RWPE1 (cell line): ENCODE data around the gene TTLL1.
"Not testable (repeated sequence)": the region's sequence is repeated elsewhere in the genome, so short reads cannot be mapped to it uniquely, and the experiment has no call there.

Experiments used
- CTCF ChIA-PET: fragments of 350-600 bp; sonication (Branson Sonifier 250); formaldehyde crosslinking; extraction: SDS; loops from one replicate; lab custom pipeline; 2021; lab: Yijun Ruan, JAX
- POLR2A ChIA-PET: fragments of 400-600 bp; formaldehyde crosslinking; extraction: SDS; loops from one replicate; lab custom pipeline; 2020; ENCODE audit warnings: antibody characterized with exemption; ENCODE audit not compliant: low non-redundant PET; lab: Yijun Ruan, JAX
- DNase-seq: peaks from one replicate; pipeline ENCODE4 v3.0.0; 2012; ENCODE audit warnings: low spot score
- H3K27ac ChIP-seq: fragments of 450-650 bp; 2 replicates; pipeline ENCODE4 v1.5.1; 2017
- TF ChIP-seq, protein P1 (sequence below): fragments of 450-650 bp; conservative IDR thresholded peaks from 2 replicates; pipeline ENCODE4 v1.5.1; 2017; ENCODE audit warnings: low read depth, mild to moderate bottlenecking

Gene TTLL1

DNA sequence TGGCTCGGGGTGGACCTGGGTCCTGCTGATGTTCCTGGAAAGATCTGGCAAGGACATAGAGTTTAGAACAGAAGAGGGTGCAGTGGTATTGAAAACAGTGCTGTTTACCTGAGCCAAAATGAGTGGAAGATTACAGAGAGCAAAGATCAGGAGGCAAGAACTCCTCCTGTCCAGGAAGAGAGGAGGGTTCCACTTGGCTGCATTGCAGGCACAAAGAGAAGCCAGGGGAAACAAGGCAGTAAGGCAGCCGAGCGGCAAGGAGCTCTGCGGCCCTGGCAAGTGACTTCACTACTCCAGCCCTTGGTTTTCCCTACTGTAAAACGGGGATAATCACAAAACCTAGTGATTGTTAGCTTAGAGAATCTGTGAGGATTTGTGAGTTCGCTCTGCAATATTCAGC, 70.6 kb downstream of the TTLL1 start:
- ChIA-PET POLR2A (no interaction called here), CTCF (no interaction called here)
- peak overlapping the region; percentile 61 for H3K27ac ChIP-seq
- DNase-seq: no peak
- TF ChIP-seq, protein P1, sequence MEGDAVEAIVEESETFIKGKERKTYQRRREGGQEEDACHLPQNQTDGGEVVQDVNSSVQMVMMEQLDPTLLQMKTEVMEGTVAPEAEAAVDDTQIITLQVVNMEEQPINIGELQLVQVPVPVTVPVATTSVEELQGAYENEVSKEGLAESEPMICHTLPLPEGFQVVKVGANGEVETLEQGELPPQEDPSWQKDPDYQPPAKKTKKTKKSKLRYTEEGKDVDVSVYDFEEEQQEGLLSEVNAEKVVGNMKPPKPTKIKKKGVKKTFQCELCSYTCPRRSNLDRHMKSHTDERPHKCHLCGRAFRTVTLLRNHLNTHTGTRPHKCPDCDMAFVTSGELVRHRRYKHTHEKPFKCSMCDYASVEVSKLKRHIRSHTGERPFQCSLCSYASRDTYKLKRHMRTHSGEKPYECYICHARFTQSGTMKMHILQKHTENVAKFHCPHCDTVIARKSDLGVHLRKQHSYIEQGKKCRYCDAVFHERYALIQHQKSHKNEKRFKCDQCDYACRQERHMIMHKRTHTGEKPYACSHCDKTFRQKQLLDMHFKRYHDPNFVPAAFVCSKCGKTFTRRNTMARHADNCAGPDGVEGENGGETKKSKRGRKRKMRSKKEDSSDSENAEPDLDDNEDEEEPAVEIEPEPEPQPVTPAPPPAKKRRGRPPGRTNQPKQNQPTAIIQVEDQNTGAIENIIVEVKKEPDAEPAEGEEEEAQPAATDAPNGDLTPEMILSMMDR: no peak

DNA sequence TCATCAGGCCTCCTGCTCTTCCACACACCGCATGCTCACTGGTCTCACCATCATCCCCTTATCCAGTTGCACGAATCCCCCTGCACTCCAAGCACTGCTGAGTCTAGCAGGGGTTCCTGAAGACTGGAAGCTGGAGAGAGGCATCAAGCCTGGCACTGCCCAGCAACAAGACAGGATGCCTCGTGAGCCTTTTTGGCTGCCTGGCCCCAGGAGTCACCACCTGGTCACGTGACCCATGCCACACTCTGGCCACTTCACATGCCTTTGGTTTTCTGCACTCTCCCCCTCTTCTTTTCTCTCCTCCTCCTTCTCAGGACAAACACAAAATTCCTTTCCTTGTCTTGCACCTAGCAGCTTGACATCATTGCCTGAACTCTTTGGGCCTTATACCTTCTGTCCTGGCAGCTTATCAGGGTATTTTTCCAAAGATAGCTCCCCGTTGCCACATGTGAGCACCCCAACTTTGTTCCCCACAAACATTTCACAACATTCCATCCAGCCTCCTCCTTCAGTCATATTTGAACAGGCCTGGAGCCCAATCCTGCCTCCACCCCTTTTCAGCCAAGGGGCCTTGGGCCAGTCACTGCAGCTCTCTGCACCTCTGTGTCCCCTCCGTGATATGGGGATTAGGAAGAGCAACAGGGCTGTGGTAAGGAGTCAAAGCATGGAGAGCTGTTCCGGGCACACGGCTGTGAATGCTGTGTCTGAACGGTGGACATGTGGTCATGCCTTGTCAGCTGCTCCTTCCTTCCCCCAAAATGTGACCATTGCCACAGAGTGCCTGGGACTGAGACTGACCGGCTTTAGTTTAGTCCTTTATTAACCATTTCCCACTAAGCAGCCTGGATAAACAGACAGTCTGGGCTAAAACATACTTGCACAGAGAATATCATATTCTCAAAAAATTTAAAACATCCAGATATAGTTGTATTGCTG, 71.4 kb downstream of the TTLL1 start:
- ChIA-PET POLR2A (no interaction called here), CTCF (no interaction called here)
- peak overlapping the region; percentile 39 for H3K27ac ChIP-seq
- TF ChIP-seq, protein P1: no peak
- DNase-seq: no peak

DNA sequence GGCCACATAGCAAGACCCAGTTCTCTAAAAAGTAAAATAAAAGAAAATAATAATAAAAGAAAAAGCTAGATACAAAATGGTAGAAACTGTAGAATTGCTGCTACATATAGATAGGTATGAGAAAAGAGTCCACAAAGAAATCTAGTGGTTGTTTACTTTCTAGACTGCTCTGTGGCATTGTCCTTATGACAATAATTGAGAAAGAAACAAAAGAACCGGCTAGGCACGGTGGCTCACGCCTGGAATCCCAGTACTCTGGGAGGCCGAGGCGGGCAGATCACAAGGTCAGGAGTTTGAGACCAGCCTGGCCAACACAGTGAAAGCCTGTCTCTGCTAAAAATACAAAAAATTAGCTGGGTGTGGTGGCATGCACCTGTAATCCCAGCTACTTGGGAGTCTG, 73.0 kb downstream of the TTLL1 start:
- POLR2A ChIA-PET: interaction anchor here (0.7 kb wide), 1 partner anchor 141 kb away, joined by 3 read pairs; no protein-coding TSS in a partner anchor
- CTCF ChIA-PET, H3K27ac ChIP-seq, DNase-seq: not testable (repeated sequence)

DNA sequence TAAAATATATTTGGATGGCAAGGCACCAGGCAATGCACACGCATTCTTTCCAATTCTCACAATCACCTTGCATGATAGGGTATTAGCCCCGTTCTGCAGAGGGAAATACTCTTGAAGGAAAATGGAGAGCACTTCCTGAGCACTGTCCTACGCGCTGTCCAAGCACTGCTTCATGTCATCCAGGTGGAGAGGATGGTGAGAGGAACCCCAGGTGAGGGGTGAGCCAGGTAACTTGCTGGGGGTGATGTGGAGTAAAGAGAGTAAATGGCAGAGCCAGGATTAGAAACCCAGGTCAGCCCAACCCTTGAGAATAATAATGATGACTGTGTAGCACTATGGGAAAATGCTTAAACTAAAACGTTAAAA, 73.5 kb downstream of the TTLL1 start:
- CTCF ChIA-PET: no interaction called here

DNA sequence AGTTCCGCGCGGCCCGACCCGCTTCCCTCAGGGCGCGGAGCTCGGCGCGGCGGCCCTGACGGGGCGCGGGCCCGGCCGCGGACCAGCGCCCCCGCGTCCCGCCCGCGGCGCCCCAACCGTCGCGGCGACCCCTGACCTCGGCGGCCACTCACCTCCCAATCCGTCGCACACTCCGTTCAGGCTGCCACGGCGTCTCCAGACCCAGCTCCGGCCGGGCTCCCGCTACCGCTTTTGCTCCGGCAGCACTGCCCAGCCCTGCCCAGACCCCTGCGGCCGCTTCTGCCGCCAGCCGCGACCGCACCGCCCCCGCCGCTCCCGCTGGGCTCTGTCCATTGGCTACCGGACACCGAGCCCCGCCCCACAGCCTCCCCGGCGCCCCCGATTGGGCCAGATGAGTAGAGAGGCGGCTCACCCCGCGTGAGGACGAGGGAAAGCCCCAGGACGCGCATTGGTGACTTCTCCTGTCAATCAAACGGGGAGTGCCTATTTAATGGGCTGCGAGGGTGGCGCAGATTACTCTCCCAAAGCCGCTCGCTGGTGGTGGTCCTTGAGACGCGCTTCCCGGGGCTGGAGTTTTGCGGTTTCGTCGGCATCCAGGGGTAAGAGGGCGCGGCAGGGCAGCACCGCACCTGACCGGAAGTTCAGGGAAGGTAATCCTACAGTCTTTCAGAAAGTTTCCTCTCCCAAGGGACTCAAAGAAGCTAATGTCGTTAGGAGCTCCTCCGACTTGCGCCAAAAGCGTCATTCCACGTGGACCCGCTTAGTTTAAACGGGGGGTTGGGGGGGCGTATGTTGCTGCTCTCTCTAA, 74.1 kb downstream of the TTLL1 start, which contains the start of gene PACSIN2:
TSS of gene PACSIN2 (minus strand) at position 281 of the 808 bp plus-strand sequence. CDS start 103,069 bp downstream, outside the sequence.
- peak; percentile 99 for DNase-seq
- peak within 1 kb of the TSS; percentile 73 for H3K27ac ChIP-seq
- ChIA-PET CTCF (no interaction called here), POLR2A (interaction anchor here (0.5 to 1.1 kb wide), 2 partner anchors 14 to 138 kb away, joined by 4 to 6 read pairs; no protein-coding TSS in a partner anchor)
- TF ChIP-seq, protein P1: no peak

More for the DNA sequence above, 73.5 kb downstream of the TTLL1 start:
- POLR2A ChIA-PET: no interaction called here
- DNase-seq: no peak
- H3K27ac ChIP-seq: peak overlapping the region; percentile 73
- TF ChIP-seq, protein P1: no peak

DNA sequence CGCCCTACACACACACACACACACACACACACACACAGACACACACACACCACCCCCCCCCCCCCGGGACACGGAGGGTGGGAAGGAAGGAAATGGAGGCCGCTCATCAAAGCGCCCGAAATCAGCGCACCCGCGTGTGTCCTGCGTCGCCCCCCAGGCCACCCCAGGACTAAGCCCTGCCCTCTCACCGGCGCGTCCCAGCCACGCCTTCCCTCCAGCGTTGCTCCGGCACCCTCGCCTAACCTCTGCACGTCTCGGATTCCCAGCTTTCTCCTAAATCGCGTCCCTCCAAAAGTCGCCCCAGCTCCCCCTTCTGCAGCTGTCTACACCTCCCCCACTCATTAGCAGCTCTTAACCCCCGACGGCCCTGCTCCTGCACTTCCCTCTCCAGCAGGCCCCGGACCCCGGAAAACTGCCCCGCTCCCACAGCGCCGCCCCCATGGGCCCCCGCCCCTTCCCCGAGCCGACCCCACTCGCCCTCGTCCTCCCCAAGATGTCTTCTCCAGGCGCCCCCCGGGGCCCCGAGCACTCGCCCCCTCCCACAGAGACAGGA, 74.8 kb downstream of the TTLL1 start:
- H3K27ac ChIP-seq: peak overlapping the region; percentile 73
- TF ChIP-seq, protein P1: no peak
- DNase-seq: peak; percentile 20
- ChIA-PET POLR2A (interaction anchor here (1.1 kb wide), 1 partner anchor 14 kb away, joined by 4 read pairs; no protein-coding TSS in a partner anchor), CTCF (no interaction called here)
